ENCODE data around the gene FAM8A1.

- TF ChIP-seq POLR2AphosphoS5 (IDR thresholded peaks at IDR 0.05; ENCODE audit: low read depth, low read length) (no peak), POLR2A (IDR thresholded peaks at IDR 0.05; ENCODE audit: low read depth, low read length) (no peak), TAF1 (IDR thresholded peaks at IDR 0.05; ENCODE audit: borderline replicate concordance, low read depth, low read length) (no peak)
Measured at GRCh38 chr6:17624396-17624795, 24.3 kb downstream of the FAM8A1 start.

Data from GM12892 (cell line).